ENCODE results near the gene BTG2. TPM values are rescaled to one million over a fixed set of nuclear protein-coding genes. Genes with fewer than 3 reads are reported as not detected.

Gene BTG2
- total RNA-seq, 1 donor from 2014 or later = 110 TPM

DNA sequence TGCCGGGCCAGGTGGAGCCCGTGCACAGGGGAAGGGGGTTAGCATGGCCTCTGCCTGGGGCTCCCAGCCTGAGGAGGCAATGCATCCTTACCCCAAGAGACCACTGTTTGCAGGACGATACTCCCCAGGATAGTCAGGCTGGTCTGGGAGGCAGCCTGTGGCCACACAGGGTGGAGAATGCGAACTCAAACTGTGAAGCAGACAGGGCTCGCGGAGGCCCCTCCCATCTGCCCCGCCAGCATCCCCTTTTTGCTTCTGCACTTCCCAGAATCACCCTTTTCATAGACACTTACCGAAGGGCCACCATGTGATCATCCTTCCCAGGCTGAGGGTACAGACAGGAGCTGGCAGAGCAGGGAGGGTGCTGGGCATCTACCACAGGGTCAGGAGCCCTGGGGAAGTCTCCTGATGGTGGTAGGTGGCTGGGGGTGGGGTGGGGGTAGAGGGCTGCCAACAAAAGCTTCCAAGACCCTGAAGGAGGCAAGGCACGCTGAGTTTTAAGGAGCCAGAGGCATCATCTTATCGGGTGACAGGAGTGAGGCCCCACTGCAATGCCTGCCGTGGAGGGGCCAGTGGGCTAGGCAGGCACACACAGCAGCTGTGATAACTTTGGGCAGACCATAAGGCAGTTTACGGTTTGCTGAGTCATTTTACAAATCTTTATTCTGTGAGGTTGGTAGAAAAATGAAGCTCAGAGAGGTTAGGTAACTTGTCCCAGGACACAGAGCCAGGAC lies 31.3 kb upstream of the BTG2 start:
- no peak for DNase-seq (ENCODE audit: low spot score, unreplicated experiment)
- TF ChIP-seq, protein P1, sequence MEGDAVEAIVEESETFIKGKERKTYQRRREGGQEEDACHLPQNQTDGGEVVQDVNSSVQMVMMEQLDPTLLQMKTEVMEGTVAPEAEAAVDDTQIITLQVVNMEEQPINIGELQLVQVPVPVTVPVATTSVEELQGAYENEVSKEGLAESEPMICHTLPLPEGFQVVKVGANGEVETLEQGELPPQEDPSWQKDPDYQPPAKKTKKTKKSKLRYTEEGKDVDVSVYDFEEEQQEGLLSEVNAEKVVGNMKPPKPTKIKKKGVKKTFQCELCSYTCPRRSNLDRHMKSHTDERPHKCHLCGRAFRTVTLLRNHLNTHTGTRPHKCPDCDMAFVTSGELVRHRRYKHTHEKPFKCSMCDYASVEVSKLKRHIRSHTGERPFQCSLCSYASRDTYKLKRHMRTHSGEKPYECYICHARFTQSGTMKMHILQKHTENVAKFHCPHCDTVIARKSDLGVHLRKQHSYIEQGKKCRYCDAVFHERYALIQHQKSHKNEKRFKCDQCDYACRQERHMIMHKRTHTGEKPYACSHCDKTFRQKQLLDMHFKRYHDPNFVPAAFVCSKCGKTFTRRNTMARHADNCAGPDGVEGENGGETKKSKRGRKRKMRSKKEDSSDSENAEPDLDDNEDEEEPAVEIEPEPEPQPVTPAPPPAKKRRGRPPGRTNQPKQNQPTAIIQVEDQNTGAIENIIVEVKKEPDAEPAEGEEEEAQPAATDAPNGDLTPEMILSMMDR (IDR thresholded peaks at IDR 0.05; ENCODE audit: unreplicated experiment) = no peak
- no peaks in the 10 kb centered on the region for H3K9me3 Mint-ChIP-seq (ENCODE audit: low read depth)
- H3K36me3 Mint-ChIP-seq (ENCODE audit: insufficient read depth) = no peaks in the 10 kb centered on the region
- no peaks in the 10 kb centered on the region for H3K27me3 Mint-ChIP-seq
- peaks cover 28% of the 10 kb centered on the region for H3K4me1 Mint-ChIP-seq (ENCODE audit: low read depth)
- H3K4me3 Mint-ChIP-seq (ENCODE audit: low read depth) = no peak overlapping the region
- H3K27ac Mint-ChIP-seq = peak overlapping the region; percentile 91

DNA sequence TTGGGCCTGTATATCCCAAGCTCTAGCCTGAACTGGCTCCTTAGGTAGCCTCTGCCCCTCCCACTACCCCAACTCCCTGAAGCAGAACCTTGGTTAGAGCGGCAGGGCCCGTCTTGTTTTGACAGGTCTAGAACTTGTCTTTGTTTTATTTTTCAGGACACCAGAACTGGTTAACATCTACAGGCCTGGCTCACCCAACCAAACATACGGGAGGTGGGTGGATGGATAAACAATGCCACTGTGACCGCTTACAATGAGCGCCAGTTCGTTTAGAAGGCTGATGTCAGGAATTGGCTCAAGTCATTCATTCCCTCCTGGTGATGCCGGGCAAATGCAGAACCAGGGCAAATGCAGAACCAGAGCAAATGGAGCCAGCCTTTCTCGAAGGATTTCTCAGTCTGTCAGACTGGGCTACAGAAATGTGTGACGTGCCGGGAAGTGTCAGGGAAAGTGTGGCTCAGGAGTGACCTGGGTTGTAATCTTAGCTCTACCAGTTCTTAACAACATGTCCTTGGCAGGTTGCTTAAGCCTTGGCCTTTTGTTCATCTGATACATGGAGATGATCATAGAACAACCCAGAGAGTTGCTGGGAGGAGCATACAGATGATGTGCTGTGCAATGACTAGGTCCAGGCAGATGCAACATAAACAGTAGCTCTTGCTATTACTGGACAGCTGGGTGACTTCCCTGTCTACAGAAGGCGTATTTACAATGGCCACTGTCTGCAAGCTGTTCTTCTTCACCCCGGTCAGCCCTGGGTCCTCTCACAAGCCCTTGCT lies 30.5 kb upstream of the BTG2 start:
- H3K4me3 Mint-ChIP-seq (ENCODE audit: low read depth) = no peak overlapping the region
- peaks cover 30% of the 10 kb centered on the region for H3K4me1 Mint-ChIP-seq (ENCODE audit: low read depth)
- H3K36me3 Mint-ChIP-seq (ENCODE audit: insufficient read depth) = no peaks in the 10 kb centered on the region
- no peaks in the 10 kb centered on the region for H3K9me3 Mint-ChIP-seq (ENCODE audit: low read depth)
- DNase-seq (ENCODE audit: low spot score, unreplicated experiment) = no peak
- TF ChIP-seq, protein P1 (IDR thresholded peaks at IDR 0.05; ENCODE audit: unreplicated experiment) = no peak
- no peaks in the 10 kb centered on the region for H3K27me3 Mint-ChIP-seq
- peak overlapping the region; percentile 78 for H3K27ac Mint-ChIP-seq

DNA sequence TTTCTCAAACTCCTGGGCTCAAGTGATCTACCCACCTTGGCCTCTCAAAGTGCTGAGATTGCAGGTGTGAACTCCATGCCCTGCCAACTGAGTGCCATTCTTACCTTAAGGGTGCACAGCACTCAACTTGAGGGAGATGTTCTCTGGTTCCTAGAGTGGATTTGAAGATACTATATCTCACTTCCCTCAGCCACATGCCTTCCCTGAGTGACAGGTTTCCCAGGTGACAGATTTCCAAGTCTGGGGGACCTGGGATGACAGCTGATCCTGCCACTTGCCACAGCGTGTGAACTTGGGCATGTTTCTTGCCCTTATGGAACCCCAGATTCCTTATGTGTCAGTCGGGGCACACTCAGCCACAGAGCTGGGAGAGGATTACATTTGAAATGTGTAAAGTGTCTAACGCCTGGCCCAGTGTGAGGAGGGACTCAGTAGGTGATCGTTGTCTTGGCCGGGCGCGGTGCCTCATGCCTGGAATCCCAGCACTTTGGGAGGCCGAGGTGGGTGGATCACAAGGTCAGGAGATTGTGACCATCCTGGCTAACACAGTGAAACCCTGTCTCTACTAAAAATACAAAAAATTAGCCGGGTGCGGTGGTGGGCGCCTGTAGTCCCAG lies 29.6 kb upstream of the BTG2 start:
- Mint-ChIP-seq H3K27me3 (no peaks in the 10 kb centered on the region), H3K27ac (peak overlapping the region; percentile 78), H3K4me1 (ENCODE audit: low read depth) (peaks cover 34% of the 10 kb centered on the region), H3K4me3 (ENCODE audit: low read depth) (no peak overlapping the region), H3K36me3 (ENCODE audit: insufficient read depth) (no peaks in the 10 kb centered on the region), H3K9me3 (ENCODE audit: low read depth) (no peaks in the 10 kb centered on the region)
- DNase-seq (ENCODE audit: low spot score, unreplicated experiment) = no peak
- TF ChIP-seq, protein P1 (IDR thresholded peaks at IDR 0.05; ENCODE audit: unreplicated experiment) = no peak

DNA sequence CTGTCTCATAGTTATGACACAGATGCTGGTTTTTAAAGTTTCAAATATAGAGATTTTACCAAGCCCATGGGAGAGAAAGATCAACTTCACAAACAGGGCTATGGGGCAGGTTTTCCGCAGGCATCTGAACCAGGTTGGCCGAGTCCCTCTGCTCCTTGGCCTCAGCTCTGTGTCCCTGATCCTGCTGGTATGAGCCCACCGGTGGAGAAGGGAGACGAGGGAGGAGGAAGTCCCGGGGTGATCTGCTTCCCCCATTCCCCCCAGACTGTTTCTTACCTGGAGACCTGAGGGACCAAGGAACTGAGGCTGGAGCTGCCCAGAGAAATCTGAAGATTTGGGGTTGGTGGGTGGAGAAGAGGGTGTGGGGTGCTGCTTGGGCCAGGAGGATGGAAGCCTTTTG lies 28.9 kb upstream of the BTG2 start:
- no peak for DNase-seq (ENCODE audit: low spot score, unreplicated experiment)
- Mint-ChIP-seq H3K4me1 (ENCODE audit: low read depth) (peaks cover 40% of the 10 kb centered on the region), H3K27ac (no peak overlapping the region), H3K4me3 (ENCODE audit: low read depth) (no peak overlapping the region), H3K27me3 (no peaks in the 10 kb centered on the region), H3K36me3 (ENCODE audit: insufficient read depth) (no peaks in the 10 kb centered on the region), H3K9me3 (ENCODE audit: low read depth) (no peaks in the 10 kb centered on the region)
- TF ChIP-seq, protein P1 (IDR thresholded peaks at IDR 0.05; ENCODE audit: unreplicated experiment) = no peak

DNA sequence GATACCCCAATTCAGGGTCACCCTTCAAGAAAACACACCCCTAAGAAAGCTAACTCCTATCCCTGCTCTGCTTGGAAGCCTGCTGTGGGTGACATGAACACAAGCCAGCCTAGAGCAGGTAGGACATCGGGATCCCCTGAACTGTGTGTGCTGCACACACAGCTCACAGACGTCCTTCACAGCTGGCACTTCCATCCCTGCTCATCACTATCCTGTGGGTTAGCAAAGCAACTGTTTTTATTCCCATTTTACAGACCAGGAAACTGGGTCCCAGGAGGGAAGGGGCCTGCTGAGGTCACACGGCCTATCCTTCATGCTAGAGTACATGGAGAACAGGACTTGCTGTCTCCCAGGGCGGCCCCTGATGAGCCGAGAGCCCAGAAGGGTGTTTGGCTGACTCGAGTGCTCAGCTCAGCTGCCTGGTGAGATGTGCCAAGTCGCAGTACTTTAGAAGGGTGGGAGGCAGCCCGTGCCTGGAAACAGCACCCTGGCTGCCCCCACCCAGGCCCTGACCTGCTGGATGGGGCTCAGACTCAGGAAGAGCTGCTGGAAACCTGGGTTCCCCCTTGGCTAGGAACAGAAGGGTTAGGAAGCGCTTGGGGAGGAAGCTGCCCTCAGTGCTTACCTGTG lies 28.3 kb upstream of the BTG2 start:
- no peaks in the 10 kb centered on the region for H3K36me3 Mint-ChIP-seq (ENCODE audit: insufficient read depth)
- H3K27ac Mint-ChIP-seq = no peak overlapping the region
- no peak for DNase-seq (ENCODE audit: low spot score, unreplicated experiment)
- no peaks in the 10 kb centered on the region for H3K27me3 Mint-ChIP-seq
- H3K4me3 Mint-ChIP-seq (ENCODE audit: low read depth) = no peak overlapping the region
- TF ChIP-seq, protein P1 (IDR thresholded peaks at IDR 0.05; ENCODE audit: unreplicated experiment) = no peak
- no peaks in the 10 kb centered on the region for H3K9me3 Mint-ChIP-seq (ENCODE audit: low read depth)
- H3K4me1 Mint-ChIP-seq (ENCODE audit: low read depth) = peaks cover 44% of the 10 kb centered on the region

All from progenitor cell of endocrine pancreas (in vitro differentiated cells).